ENCODE results near the gene LAMA2. TPM values are rescaled to one million over a fixed set of nuclear protein-coding genes. Genes with fewer than 3 reads are reported as not detected.

Gene LAMA2
- total RNA-seq, 1 experiment from 2014 or later, result 0.28 TPM

DNA sequence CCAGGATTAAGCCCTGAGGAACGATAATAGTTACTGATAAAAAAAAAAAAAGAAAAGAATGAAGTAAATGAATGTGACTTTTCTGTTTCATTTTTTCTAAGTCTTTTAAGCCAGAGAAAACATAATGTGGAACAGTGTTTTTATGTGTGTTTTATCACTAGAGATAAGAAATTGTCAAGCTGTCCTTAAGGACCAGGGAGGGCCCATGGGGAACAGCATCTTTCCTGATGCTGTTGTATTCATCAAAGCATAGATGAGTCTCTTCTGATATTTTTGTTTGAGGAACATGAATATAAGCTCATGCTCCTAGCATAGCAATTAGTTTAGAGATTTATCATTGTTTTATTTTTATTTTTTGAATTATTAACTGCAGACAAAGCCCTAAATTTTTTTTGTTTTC, 150.2 kb downstream of the LAMA2 start:
- no peak overlapping the region for H3K27ac ChIP-seq (ENCODE audit: low read length)
- no peaks in the 10 kb centered on the region for H3K4me1 ChIP-seq (ENCODE audit: control insufficient read depth, insufficient read depth, low read length)

DNA sequence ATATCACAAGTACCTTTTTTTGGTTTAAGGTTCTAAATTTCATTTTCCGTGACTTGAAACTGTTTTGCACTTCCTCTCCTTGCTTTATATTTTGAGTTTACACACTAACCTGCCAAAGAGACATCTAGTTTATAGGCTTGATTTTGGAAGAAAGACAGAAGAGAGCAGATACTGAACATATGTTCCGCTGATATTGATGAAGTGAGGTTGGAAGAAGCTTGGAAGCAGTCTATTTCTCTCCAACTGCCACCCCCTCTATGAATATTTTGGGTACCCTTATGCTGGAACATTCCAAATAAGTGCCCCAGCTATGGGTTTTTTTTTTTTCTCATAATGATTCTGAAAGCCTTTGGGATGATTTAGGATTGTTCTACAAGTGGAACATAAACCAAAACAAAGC, 150.6 kb downstream of the LAMA2 start:
- no peaks in the 10 kb centered on the region for H3K9me3 ChIP-seq (ENCODE audit: control insufficient read depth, insufficient read depth, low read depth, low read length)
- CTCF ChIA-PET, result no interaction called here
- POLR2A ChIA-PET, result no interaction called here
- no peak overlapping the region for H3K27ac ChIP-seq (ENCODE audit: low read length)
- DNase-seq (ENCODE audit: low read depth, low spot score) (no peak), ATAC-seq (no peak)
- no peak overlapping the region for H3K4me3 ChIP-seq (ENCODE audit: low read depth in 2 of 2, low read length in 2 of 2)
- no TSS peak for BruUV-seq (replicated peaks)
- no peaks in the 10 kb centered on the region for H3K4me1 ChIP-seq (ENCODE audit: control insufficient read depth, insufficient read depth, low read length)
- in situ Hi-C loops (cut with HindIII; ENCODE audit: low pct_unique_long_range_greater_than_20kb, low sequenced_read_pairs) (no loop called here), intact Hi-C loops (cut with micrococcal nuclease; ENCODE audit: unreplicated experiment) (no loop called here)
- no peaks in the 10 kb centered on the region; the same call in 1 of the 2 replicates for H3K36me3 ChIP-seq (ENCODE audit: control insufficient read depth, insufficient read depth, low read length)
- TF ChIP-seq POLR2AphosphoS5 (IDR thresholded peaks at IDR 0.05; ENCODE audit: low read depth, low read length), result no peak
- no peak for TF ChIP-seq TCF7L2 (IDR thresholded peaks at IDR 0.05; ENCODE audit: low read depth, low read length)
- TF ChIP-seq SIN3A (IDR thresholded peaks at IDR 0.05; ENCODE audit: borderline replicate concordance, insufficient read depth, low read depth, low read length), result no peak
- TF ChIP-seq CTCF (IDR thresholded peaks at IDR 0.05), result no peak
- TF ChIP-seq, protein P1, sequence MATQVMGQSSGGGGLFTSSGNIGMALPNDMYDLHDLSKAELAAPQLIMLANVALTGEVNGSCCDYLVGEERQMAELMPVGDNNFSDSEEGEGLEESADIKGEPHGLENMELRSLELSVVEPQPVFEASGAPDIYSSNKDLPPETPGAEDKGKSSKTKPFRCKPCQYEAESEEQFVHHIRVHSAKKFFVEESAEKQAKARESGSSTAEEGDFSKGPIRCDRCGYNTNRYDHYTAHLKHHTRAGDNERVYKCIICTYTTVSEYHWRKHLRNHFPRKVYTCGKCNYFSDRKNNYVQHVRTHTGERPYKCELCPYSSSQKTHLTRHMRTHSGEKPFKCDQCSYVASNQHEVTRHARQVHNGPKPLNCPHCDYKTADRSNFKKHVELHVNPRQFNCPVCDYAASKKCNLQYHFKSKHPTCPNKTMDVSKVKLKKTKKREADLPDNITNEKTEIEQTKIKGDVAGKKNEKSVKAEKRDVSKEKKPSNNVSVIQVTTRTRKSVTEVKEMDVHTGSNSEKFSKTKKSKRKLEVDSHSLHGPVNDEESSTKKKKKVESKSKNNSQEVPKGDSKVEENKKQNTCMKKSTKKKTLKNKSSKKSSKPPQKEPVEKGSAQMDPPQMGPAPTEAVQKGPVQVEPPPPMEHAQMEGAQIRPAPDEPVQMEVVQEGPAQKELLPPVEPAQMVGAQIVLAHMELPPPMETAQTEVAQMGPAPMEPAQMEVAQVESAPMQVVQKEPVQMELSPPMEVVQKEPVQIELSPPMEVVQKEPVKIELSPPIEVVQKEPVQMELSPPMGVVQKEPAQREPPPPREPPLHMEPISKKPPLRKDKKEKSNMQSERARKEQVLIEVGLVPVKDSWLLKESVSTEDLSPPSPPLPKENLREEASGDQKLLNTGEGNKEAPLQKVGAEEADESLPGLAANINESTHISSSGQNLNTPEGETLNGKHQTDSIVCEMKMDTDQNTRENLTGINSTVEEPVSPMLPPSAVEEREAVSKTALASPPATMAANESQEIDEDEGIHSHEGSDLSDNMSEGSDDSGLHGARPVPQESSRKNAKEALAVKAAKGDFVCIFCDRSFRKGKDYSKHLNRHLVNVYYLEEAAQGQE (IDR thresholded peaks at IDR 0.05; ENCODE audit: insufficient read depth in 1 of 2, low read depth in 2 of 2, low read length in 1 of 2), result no peak
- no peaks in the 10 kb centered on the region for H3K27me3 ChIP-seq (ENCODE audit: control insufficient read depth, insufficient read depth, low read length)

More for the DNA sequence above, 150.2 kb downstream of the LAMA2 start:
- TF ChIP-seq CTCF (IDR thresholded peaks at IDR 0.05) (no peak), TCF7L2 (IDR thresholded peaks at IDR 0.05; ENCODE audit: low read depth, low read length) (no peak), POLR2AphosphoS5 (IDR thresholded peaks at IDR 0.05; ENCODE audit: low read depth, low read length) (no peak), SIN3A (IDR thresholded peaks at IDR 0.05; ENCODE audit: borderline replicate concordance, insufficient read depth, low read depth, low read length) (no peak)
- TF ChIP-seq, protein P1 (IDR thresholded peaks at IDR 0.05; ENCODE audit: insufficient read depth in 1 of 2, low read depth in 2 of 2, low read length in 1 of 2), result no peak
- in situ Hi-C loops (cut with HindIII; ENCODE audit: low pct_unique_long_range_greater_than_20kb, low sequenced_read_pairs) (no loop called here), intact Hi-C loops (cut with micrococcal nuclease; ENCODE audit: unreplicated experiment) (no loop called here)
- Histone ChIP-seq H3K4me3 (ENCODE audit: low read depth in 2 of 2, low read length in 2 of 2) (no peak overlapping the region), H3K27me3 (ENCODE audit: control insufficient read depth, insufficient read depth, low read length) (no peaks in the 10 kb centered on the region), H3K9me3 (ENCODE audit: control insufficient read depth, insufficient read depth, low read depth, low read length) (no peaks in the 10 kb centered on the region), H3K36me3 (ENCODE audit: control insufficient read depth, insufficient read depth, low read length) (no peaks in the 10 kb centered on the region; the same call in 1 of the 2 replicates)
- BruUV-seq (replicated peaks), result no TSS peak
- no peak for ATAC-seq
- no peak for DNase-seq (ENCODE audit: low read depth, low spot score)
- ChIA-PET POLR2A (no interaction called here), CTCF (no interaction called here)
